ENCODE data around the gene CLEC4F. TPM values are rescaled to one million over a fixed set of nuclear protein-coding genes. Genes with fewer than 3 reads are reported as not detected.
A peak's percentile ranks its signal among the peaks of the same experiment; 100 is the strongest.

CLEC4F gene
- total RNA-seq, 1 experiment from 2014 or later, result not detected

DNA sequence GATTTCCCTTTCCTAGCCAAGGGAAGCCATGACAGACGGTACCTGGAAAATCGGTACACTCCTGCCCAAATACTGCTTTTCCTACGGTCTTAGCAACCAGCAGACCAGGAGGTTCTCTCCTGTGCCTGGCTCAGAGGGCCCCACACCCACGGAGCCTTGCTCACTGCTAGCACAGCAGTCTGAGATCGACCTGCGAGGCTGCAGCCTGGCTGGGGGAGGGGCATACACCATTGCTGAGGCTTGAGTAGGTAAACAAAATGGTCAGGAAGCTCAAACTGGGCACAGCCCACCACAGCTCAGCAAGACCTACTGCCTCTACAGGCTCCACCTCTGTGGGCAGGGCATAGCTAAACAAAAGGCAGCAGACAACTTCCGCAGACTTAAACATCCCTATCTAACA, 22.0 kb upstream of the CLEC4F start:
- no peak overlapping the region for H3K18ac ChIP-seq (ENCODE audit: insufficient read length, low read depth, low read length)
- no peak overlapping the region for H3K27ac Mint-ChIP-seq
- H3K56ac ChIP-seq (ENCODE audit: insufficient read length, low read depth, low read length), result no peak overlapping the region
- H3K4me2 ChIP-seq (ENCODE audit: insufficient read depth, insufficient read length, low read length), result no peak overlapping the region
- no peak overlapping the region for H3K23ac ChIP-seq (ENCODE audit: insufficient read length, low read depth, low read length)
- no peak overlapping the region for H4K8ac ChIP-seq (replicated peaks; ENCODE audit: insufficient read length, low read depth, low read length)
- H3K23me2 ChIP-seq (ENCODE audit: insufficient read length, low read depth, low read length, poor library complexity, severe bottlenecking), result no peaks in the 10 kb centered on the region
- peak; percentile 76 for DNase-seq
- H3K4me1 Mint-ChIP-seq, result peaks cover 2 to 11% of the 10 kb centered on the region in 2 experiments; a peak in 3 of 4 replicates
- no peak overlapping the region for H2AFZ ChIP-seq (ENCODE audit: low read length)
- H4K5ac ChIP-seq (ENCODE audit: insufficient read length, low read depth, low read length), result no peak overlapping the region
- H3K4me1 ChIP-seq (ENCODE audit: insufficient read depth, low read length), result no peaks in the 10 kb centered on the region
- H2BK120ac ChIP-seq (ENCODE audit: low read depth, low read length, poor library complexity, severe bottlenecking), result no peak overlapping the region
- no CpG with 5 or more reads among the region's 7 CpGs for WGBS (ENCODE audit: extremely low coverage, insufficient read length, low lambda C conversion rate)
- peaks cover 5 to 14% of the 10 kb centered on the region in 2 experiments; a peak in 4 of 5 replicates for H3K9me3 Mint-ChIP-seq
- TF ChIP-seq, protein P1, sequence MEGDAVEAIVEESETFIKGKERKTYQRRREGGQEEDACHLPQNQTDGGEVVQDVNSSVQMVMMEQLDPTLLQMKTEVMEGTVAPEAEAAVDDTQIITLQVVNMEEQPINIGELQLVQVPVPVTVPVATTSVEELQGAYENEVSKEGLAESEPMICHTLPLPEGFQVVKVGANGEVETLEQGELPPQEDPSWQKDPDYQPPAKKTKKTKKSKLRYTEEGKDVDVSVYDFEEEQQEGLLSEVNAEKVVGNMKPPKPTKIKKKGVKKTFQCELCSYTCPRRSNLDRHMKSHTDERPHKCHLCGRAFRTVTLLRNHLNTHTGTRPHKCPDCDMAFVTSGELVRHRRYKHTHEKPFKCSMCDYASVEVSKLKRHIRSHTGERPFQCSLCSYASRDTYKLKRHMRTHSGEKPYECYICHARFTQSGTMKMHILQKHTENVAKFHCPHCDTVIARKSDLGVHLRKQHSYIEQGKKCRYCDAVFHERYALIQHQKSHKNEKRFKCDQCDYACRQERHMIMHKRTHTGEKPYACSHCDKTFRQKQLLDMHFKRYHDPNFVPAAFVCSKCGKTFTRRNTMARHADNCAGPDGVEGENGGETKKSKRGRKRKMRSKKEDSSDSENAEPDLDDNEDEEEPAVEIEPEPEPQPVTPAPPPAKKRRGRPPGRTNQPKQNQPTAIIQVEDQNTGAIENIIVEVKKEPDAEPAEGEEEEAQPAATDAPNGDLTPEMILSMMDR (conservative IDR thresholded peaks at IDR 0.05), result no peak
- no peak overlapping the region for H3T11ph ChIP-seq (ENCODE audit: low read length)
- no peak overlapping the region for H2BK15ac ChIP-seq (ENCODE audit: low read depth, low read length)
- H4K20me1 ChIP-seq (ENCODE audit: control insufficient read depth, insufficient read depth, insufficient read length), result no peaks in the 10 kb centered on the region
- no peak overlapping the region for H2BK20ac ChIP-seq (ENCODE audit: low read depth, low read length, poor library complexity, severe bottlenecking)
- H3K27me3 ChIP-seq (ENCODE audit: insufficient read depth, low read length), result no peaks in the 10 kb centered on the region
- H2BK5ac ChIP-seq (ENCODE audit: insufficient read length, low read length), result no peak overlapping the region
- no peak overlapping the region for H2BK12ac ChIP-seq (ENCODE audit: insufficient read length, low read depth, low read length)
- H3K36me3 Mint-ChIP-seq (ENCODE audit: insufficient read depth in 1 of 3, low read depth in 3 of 3), result peaks cover 0 to 4% (median 0%) of the 10 kb centered on the region in 3 experiments; a peak in 2 of 7 replicates
- H3K9me3 ChIP-seq (ENCODE audit: control insufficient read depth, low read depth, low read length), result no peaks in the 10 kb centered on the region
- peaks cover 51% of the 10 kb centered on the region for H3K27me3 Mint-ChIP-seq (ENCODE audit: low read depth)
- H3K79me1 ChIP-seq (ENCODE audit: insufficient read depth, low read depth, low read length, poor library complexity, severe bottlenecking), result no peaks in the 10 kb centered on the region
- H3K9ac ChIP-seq (ENCODE audit: extremely low read depth, insufficient read length, low read length), result no peak overlapping the region
- H3K4me3 Mint-ChIP-seq, result no peak overlapping the region
- no peak overlapping the region for H3K4ac ChIP-seq (ENCODE audit: low read depth, low read length)
- H2AK5ac ChIP-seq (ENCODE audit: insufficient read length, low read length), result no peak overlapping the region
- no peak overlapping the region for H4K91ac ChIP-seq (ENCODE audit: insufficient read length, low read depth, low read length)
- H3K79me2 ChIP-seq (ENCODE audit: insufficient read depth, low read length), result no peaks in the 10 kb centered on the region
- H3K14ac ChIP-seq (ENCODE audit: insufficient read depth, low read length), result peak overlapping the region; percentile 68
- no peak overlapping the region for H3K27ac ChIP-seq (ENCODE audit: insufficient read length, low read depth, low read length)
